Epithelial cell of prostate (primary cell): ENCODE measurements around the gene PIK3CG.

ENCODE experiments used
- DNase-seq: peaks from one replicate; pipeline ENCODE4 v3.0.0-alpha.2; 2011; ENCODE audit warnings: low read depth, low spot score
- H3K27ac ChIP-seq: fragments of 450-650 bp; 2 replicates; pipeline ENCODE4 v1.5.1; 2017; ENCODE audit warnings: mild to moderate bottlenecking

Gene PIK3CG

DNA sequence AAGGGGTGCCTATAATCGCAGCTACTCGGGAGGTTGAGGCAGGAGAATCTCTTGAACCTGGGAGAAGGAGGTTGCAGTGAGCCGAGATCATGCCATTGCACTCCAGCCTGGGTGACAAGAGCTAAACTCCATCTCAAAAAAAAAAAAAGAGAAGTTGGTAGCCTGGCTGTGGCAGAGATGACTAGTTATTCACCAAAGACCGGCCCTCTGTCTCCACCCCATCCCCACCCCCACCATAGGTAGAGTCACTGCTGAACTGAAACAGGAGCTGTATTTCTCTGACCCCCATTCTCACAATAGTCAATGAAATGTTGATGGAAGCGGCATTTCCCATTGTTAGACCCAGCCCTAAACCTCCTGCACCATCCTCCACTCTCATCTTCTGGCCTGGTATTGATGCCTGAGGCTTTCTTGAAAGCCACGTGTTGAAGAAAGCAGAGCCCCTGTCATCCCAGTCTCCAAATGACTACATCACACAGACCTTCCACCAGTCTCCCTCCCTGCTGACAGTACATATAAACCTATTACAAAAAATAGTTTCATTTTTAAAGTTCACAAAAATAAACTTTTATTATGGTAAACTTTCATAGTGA is 9.4 kb upstream of the PIK3CG start:
- no peak for DNase-seq
- no peak overlapping the region for H3K27ac ChIP-seq

DNA sequence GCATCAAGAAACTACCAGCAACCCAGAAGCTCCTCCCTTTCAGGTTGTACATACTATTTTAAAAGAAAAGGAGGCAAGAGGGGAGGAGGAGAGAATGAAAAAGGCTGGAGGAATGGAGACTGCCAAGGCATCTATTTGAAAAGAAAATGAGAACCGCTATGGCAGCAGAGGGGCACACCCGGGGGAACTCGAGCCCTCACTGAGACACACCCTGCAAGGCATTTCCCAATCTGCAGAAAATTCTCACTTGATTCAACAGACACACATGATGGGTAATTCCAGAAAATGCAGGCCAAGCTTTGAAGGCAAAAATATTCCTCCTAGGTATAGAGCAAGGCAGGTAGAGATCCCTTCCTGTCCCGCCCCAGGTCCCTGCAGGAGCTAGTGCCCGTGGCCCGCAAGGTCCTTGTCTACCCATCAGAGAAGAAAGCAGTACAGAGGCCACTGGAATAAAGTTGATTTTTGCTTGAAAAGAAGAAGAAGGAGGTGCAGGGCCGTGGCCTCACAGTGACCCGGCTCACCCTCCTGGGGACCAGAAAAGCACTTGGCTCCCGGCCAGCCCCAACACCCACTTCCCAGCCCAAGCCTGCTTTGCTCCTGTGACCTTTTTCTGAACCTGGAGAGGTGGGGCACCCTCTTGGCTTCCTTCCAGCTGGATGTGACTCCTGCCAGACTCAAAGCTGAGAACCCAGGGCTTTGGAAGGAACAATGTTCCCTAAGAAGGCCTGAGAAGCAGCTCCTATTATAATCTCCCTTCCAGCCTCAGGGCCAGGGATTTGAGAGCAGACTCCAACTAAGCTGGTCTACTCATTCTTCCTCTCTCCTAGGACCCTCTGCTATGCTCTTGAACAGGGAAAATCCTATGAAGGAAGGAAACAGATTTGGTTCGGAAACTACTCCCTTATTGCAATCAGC is 6.2 kb upstream of the PIK3CG start:
- DNase-seq: no peak
- H3K27ac ChIP-seq: no peak overlapping the region

DNA sequence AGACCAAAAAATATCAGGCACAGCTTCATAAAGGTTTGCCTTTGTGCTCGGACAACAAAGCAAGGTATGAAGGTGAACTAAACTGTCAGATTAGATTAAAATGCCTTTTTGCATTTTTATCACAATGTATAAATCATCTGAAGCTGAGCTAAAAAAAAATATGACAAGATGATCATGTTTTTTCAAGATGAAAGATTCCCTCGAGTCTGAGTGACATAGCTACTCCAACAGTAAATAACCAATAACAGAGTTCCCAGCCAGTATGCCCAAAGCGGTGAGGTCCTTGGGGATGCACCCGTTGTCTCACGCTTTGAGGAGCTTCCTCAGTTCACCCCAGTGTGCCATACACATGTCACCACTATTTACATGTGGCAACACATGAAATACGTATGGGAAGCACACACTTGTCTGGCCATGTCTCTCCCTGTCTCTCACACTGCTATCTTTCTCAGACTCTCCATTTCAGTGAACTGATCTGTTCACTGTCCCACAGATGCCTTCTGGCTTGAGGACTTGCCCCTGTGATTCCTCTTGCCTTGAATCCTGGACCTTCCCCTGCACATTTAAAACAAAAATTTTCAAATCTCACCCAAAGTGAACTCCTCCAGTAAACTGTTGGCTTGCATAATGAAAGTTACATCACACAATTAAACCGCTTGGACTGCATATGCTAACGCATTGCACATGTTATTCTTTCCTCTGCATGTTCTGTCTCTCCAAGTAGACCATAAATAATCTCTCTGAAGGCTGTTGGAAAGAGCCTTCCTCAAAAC is 2.6 kb upstream of the PIK3CG start:
- DNase-seq: no peak
- H3K27ac ChIP-seq: no peak overlapping the region

DNA sequence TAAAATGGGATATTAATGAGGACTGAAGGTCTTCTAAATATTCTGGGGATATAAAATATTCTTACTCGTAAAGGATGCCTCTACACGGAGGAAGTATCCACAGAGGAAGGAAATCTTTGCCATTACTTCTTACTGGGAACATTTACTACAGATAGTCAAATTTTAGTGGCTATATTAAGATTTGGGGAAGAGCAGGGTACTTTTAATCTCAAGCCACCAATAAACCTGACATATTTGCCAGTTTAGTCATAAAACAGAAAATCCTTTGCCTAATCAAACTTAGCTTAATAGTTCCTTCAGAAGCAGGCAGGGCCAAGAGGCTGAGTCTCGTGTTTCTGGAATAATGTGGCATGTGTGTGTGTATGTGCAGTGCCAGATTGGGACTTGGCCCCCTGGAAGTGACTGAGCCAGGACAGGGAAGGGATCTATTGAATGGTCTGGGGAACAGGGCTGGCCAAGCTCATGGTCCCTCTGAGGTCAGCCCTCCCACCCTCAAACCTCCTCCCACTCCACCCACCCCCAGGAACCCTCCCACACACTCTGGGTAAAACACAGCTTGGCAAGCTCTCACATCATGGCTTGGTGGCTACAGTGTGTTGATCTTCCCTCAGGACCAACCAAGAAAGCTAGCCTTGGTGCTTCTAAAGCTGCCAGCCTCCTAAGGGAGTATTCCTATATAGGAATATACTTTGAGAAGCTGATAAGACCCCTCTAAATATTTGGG is 1.6 kb upstream of the PIK3CG start:
- H3K27ac ChIP-seq: no peak overlapping the region
- no peak for DNase-seq

DNA sequence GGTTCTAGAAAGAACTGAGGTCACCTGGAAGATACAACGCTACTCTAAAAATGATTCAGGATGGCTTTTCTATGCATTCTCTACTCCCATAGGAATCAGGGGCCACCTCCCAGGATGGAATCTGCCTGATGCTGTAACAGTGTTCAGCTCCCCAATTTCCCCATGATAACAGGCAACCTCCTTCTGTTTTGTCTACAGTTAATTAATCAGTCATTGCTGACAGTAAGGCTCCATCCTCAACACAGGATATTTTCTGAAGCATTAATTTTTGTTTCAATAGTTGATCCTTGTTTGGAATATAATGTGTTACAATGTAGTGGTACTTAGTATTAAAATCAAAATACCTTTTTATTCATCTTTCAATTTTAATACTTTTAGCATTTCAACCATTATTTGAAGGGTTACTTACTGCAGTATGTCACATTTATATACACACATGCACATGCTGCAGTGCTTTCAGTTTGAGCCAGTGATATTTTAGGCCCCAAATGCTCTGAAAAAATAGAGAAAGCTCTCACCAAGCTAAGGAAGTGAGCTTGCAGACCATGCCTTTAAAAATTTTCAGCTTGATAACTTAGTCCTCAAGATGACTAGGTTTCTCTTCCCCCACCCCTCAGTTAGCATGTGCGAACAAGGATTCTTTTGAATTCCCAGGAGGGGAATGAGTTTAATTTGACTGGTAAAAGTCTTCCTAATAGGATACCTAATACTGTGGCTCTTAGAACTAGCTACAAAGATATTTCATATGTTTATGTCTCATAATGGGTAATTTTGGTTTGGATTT is 592 bp upstream of the PIK3CG start:
- no peak overlapping the region for H3K27ac ChIP-seq
- no peak for DNase-seq

DNA sequence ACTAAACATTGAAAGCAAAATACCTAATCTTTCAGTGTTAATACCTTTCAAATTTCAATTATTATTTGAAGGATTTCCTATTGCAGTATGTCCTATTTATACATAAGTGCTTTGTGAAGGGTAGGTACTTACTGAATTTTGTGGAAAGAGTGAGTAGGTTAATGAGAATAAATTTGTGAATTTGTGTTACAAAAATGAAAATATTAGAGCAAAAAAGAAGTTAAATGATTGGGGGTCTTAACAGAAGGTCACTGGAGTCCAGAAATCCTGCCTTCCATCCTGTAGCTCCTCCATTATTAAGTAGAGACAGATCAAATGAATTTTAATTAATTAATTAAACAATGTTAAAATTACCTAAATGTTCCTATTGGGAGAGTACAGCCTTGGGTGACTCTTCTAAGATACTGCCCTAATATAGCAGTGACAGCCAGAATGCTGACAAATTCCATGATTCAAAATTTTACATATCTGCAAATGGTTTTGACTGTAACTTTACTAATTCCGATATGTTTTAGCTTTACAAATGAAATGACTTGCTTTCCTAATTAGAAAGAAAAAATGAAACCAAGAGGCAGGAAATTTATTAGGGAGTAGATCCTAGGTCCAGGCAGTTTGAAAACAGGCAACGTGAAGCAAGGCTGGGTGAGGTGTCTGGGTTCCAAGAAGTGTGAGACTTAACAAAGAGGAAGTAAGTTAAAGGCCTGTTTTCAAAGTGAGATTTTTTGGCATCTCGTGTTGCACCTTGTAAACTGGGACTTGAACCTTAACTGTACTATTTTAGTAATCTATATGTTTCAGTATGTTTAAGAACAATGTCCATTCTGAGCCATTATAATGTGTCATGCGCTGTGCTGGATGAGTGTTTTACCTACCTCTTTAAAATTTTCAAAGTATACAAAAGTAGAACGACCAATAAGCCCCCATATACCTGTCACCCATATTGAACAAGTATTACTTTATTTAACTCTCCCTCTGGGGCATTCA is 1.5 kb downstream of the PIK3CG start:
- DNase-seq: no peak

DNA sequence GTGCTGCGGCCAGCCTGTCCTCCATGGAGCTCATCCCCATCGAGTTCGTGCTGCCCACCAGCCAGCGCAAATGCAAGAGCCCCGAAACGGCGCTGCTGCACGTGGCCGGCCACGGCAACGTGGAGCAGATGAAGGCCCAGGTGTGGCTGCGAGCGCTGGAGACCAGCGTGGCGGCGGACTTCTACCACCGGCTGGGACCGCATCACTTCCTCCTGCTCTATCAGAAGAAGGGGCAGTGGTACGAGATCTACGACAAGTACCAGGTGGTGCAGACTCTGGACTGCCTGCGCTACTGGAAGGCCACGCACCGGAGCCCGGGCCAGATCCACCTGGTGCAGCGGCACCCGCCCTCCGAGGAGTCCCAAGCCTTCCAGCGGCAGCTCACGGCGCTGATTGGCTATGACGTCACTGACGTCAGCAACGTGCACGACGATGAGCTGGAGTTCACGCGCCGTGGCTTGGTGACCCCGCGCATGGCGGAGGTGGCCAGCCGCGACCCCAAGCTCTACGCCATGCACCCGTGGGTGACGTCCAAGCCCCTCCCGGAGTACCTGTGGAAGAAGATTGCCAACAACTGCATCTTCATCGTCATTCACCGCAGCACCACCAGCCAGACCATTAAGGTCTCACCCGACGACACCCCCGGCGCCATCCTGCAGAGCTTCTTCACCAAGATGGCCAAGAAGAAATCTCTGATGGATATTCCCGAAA is 2.7 kb downstream of the PIK3CG start:
- no peak overlapping the region for H3K27ac ChIP-seq

More for the DNA sequence above, 1.5 kb downstream of the PIK3CG start:
- no peak overlapping the region for H3K27ac ChIP-seq

DNA sequence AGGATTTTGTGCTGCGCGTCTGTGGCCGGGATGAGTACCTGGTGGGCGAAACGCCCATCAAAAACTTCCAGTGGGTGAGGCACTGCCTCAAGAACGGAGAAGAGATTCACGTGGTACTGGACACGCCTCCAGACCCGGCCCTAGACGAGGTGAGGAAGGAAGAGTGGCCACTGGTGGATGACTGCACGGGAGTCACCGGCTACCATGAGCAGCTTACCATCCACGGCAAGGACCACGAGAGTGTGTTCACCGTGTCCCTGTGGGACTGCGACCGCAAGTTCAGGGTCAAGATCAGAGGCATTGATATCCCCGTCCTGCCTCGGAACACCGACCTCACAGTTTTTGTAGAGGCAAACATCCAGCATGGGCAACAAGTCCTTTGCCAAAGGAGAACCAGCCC is 3.3 kb downstream of the PIK3CG start:
- no peak for DNase-seq
- H3K27ac ChIP-seq: no peak overlapping the region

More for the DNA sequence above, 2.7 kb downstream of the PIK3CG start:
- no peak for DNase-seq

DNA sequence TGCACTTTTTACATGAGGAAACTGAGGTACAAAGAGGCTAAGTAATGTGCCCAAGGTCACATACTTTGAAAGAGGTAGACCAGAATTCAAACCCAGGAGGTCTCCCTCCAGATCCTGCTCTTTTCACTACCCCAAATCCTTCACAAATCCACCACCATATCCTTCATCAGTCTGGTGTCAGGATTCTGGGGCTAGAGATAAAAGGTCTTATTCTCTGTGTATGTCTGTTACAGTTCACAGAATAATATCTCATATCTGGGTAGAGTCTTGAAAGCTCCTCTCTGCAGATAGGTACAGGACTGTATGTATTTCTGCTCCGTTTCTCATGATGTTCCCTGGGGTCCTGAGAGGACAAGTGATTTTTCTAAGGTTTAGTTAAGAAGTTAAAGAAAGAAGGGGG is 4.9 kb downstream of the PIK3CG start:
- H3K27ac ChIP-seq: no peak overlapping the region
- DNase-seq: no peak

DNA sequence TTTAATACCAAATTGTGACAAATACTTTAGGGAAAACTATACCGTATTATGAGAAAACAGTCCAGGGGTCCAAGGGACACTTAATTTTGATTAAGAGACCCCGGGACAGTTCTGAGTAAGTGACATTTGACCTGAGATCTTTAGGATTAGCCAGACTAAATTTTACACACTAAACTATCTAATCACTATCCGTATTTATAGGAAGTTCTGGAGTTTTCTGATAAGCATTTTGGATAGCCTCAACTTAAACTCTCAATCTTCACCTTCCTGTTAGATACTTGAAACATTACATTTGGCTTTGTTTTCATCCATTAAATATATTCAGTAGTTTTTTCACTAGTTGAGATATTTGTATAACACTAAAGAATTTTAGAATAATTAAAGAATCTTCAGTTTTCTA is 5.4 kb downstream of the PIK3CG start:
- no peak overlapping the region for H3K27ac ChIP-seq
- no peak for DNase-seq

DNA sequence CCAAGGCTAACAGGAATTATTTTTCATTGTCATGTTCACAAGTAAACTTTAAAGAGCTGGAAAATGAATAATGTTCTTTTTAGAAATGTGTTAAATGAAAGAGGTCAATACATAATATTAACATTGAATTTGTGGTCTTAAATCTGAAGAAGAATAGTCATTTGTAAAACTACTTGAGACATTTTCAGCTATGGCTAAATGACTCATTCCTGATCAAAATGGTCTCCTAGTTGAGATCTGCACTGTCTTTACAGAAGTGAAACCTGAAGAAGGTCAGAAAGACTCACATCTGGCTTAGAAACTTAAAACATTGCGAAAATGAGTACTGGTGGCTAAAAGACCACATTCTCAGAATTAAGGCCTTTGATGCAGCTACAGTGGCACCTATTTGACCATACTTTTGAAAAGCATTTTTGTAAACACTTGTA is 5.9 kb downstream of the PIK3CG start:
- no peak for DNase-seq
- H3K27ac ChIP-seq: no peak overlapping the region

DNA sequence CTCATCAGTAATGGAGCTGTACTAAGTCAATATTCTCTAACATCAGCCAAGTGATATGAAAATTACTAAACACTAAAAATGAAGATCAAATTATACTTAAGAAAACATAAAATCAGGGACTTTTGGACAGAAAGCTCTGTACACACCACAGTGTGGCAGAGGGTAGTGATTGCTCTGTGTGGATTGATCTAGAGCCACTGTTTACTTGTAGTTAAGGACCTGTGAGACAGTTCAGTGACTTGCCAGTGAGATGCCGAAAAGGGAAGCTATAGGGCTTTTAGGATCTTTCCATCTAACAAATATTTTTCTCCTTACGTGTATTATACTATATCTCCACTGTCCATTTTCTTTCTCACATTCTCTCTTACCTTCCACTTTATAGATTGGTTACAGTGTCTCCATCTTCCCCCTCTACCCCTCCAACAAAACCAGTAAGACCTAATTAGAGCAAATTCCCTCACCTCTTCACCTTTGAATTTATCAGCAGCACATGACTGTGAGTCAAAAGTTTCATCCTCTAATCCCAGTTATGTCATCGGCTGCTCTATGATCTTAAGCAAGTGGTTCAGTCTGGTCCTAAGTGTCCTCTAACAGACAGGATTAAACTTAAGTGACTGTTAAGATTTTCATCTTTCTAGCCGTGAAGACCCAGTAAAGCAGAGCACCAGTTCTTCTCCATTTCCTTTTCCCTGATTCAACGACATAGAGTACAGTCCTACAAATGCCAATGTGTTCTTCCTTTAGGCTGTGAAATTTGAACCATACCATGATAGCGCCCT is 6.9 kb downstream of the PIK3CG start:
- no peak overlapping the region for H3K27ac ChIP-seq
- no peak for DNase-seq

DNA sequence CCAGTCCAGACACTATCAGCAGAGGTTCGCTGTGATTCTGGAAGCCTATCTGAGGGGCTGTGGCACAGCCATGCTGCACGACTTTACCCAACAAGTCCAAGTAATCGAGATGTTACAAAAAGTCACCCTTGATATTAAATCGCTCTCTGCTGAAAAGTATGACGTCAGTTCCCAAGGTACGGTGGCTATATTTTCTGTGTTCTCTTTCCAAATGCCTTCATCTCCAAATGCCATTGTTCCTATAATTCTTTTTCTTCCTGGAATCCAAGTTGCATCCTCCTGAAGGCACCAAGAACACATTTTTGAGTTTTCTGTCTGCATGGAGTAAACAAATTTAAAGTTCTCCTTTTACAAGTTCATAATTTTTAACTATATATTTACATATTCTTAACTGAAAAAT is 7.7 kb downstream of the PIK3CG start:
- no peak overlapping the region for H3K27ac ChIP-seq
- DNase-seq: no peak

DNA sequence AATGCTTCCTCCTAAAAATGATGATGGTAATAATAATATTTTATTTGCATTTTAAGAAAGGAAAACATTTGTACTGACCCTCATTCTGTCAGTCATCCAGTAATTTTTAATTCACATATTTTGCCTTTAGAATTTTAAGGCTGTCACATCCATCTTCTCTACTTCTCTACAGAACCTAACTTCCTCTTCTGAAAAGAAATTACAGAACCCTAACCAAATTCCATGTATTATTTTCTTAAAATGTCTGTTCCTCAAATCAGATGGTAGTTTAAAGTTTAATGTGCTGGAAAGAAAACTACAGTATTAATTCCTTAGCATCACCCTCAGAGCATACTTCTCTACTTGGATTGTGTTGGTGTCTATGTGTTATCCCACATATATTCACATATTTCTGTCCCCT is 9.0 kb downstream of the PIK3CG start:
- DNase-seq: no peak
- no peak overlapping the region for H3K27ac ChIP-seq

DNA sequence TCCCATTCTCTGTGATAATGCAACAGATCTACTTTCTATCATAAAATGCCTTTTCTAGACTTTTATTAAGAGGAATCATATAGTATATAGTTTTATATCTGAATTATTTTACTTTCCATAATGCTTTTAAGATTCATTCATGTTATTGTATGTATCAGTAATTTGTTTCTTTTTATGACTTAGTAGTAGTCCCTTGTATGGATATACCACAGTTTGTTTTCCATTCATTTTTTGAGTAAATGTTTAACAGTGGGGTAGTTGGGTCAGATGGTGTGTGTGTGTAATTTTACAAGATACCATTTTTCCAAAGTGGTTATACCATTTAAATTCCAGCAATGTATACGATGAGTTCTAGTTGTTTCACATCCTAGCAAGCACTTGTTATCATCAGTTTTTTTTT is 10.4 kb downstream of the PIK3CG start:
- no peak for DNase-seq
- no peak overlapping the region for H3K27ac ChIP-seq

DNA sequence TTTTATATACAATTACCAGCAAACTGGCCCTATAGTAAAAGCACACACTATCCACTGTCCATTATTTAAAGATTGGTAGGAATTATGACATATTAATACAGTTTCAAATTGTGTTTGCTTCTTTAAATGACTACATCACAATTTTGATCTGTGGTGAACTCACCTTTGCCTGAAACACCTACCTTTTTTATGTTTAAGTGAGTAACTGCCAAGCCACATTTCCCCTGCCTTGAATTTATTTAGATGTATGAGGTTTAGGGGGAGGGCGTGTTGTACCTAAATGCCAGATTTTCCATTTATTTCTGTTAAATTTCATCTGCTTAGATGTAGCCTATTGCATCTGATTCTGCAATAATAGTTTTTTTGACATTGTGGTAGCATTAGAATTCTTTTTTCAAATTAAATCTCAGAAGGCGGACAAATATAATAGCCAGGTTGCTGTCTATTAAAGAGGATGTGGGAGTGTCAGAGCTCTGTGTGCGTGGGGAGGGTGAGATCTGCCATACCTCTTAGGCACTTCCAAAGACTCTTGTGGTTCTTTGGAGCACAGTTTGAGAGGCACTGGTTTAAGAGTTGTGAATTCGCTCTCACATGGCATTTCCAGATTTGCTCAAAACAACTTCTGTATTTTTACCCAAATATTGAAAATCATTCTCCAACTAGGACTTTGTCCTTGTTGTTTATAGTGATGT is 13.8 kb downstream of the PIK3CG start:
- no peak overlapping the region for H3K27ac ChIP-seq

DNA sequence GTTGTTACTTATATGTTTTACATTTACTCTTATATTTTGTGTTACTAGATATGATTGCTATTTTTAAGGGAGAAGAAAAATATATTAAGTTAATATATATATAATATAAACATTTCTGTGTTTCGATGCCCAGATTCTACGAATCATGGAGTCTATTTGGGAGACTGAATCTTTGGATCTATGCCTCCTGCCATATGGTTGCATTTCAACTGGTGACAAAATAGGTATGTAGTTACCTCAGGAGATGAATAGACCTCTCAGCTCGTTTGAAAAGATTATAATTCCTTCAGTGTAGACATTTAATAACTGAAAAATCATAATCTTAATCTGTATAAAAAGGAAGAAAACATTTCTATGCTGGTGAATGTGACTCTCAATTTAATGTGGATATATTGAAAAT is 16.9 kb downstream of the PIK3CG start:
- H3K27ac ChIP-seq: no peak overlapping the region
- no peak for DNase-seq

More for the DNA sequence above, 13.8 kb downstream of the PIK3CG start:
- no peak for DNase-seq
